HG03064 (cell line): Measurements from ENCODE around the gene LRRC4C.

Experiments used
- ATAC-seq: cut with Tn5 transposase; IDR thresholded peaks from one replicate; pipeline ENCODE4 v1.9.1; 2021; ENCODE audit warnings: low read depth; ENCODE audit not compliant: unreplicated experiment

The LRRC4C gene

GRCh38 chr11:40080434-40080833 is 1379.0 kb downstream of the LRRC4C start:
- ATAC-seq = no peak
